ENCODE results near the gene QRSL1. TPM values are rescaled to one million over a fixed set of nuclear protein-coding genes. Genes with fewer than 3 reads are reported as not detected.
"Not testable (repeated sequence)": the region's sequence is repeated elsewhere in the genome, so short reads cannot be mapped to it uniquely, and the experiment has no call there.

The QRSL1 gene
- total RNA-seq, 1 donor from 2014 or later: 23.1 TPM

DNA sequence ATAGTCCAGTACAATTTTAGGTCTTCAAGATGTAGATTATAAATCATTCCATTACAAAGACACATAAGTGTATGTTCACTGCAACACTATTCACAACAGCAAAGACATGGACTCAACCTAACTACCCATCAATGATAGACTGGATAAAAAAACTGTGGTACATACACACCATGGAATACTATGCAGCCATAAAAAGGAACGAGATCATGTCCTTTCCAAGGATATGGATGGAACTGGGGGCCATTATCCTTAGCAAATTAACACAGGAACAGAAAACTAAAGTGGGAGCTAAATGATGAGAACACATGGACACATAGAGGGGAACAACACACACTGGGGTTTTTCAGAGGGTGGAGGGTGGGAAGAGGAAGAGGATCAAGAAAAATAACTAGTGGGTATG lies 6.3 kb upstream of the QRSL1 start:
- no peak overlapping the region for H3K4me3 ChIP-seq
- TF ChIP-seq CTCF (IDR thresholded peaks at IDR 0.05; ENCODE audit: borderline replicate concordance): no peak
- DNase-seq: no peak
- H3K27me3 ChIP-seq (ENCODE audit: low read depth): no peaks in the 10 kb centered on the region
- H3K36me3 ChIP-seq: peaks cover 9% of the 10 kb centered on the region
- H3K4me1 ChIP-seq: peaks cover 2% of the 10 kb centered on the region
- H3K9me3 ChIP-seq (replicated peaks): no peaks in the 10 kb centered on the region
- H3K27ac ChIP-seq (replicated peaks): no peak overlapping the region
- intact Hi-C loops (cut with micrococcal nuclease): no loop called here

- TF ChIP-seq CTCF (IDR thresholded peaks at IDR 0.05; ENCODE audit: borderline replicate concordance): no peak
- H3K27ac ChIP-seq (replicated peaks): no peak overlapping the region
- intact Hi-C loops (cut with micrococcal nuclease): no loop called here
- H3K9me3 ChIP-seq (replicated peaks): no peaks in the 10 kb centered on the region
- no peak for DNase-seq
- no peaks in the 10 kb centered on the region for H3K36me3 ChIP-seq
- no peak overlapping the region for H3K4me3 ChIP-seq
- peaks cover 29% of the 10 kb centered on the region for H3K4me1 ChIP-seq
- H3K27me3 ChIP-seq (ENCODE audit: low read depth): no peaks in the 10 kb centered on the region
Measured at GRCh38 chr6:106626485-106626884, 2.9 kb upstream of the QRSL1 start.

DNA sequence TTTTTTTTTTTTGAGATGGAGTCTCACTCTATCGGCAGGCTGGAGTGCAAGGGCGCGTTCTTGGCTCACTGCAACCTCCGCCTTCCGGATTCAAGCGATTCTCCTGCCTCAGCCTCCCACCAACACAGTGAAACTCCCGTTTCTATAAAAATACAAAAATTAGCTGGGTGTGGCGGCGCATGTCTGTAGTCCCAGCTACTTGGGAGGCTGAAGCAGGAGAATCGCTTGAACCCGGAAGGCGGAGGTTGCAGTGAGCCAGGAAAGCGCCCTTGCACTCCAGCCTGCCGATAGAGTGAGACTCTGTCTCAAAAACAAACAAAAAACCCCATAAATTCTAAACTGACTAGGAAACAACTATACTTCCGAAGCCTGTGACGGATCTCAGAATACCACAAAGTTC lies 1.6 kb upstream of the QRSL1 start:
- DNase-seq; H3K36me3 ChIP-seq; H3K4me3 ChIP-seq; H3K9me3 ChIP-seq (replicated peaks); H3K27me3 ChIP-seq (ENCODE audit: low read depth); H3K27ac ChIP-seq (replicated peaks); intact Hi-C loops (cut with micrococcal nuclease): not testable (repeated sequence)
- peaks cover 29% of the 10 kb centered on the region for H3K4me1 ChIP-seq

GRCh38 chr6:106628658-106629102 lies 698 bp upstream of the QRSL1 start:
- peak overlapping the region; percentile 78 for H3K4me3 ChIP-seq
- no peak for DNase-seq
- H3K27ac ChIP-seq (replicated peaks): peak overlapping the region; percentile 84
- H3K4me1 ChIP-seq: peaks cover 29% of the 10 kb centered on the region
- no peaks in the 10 kb centered on the region for H3K27me3 ChIP-seq (ENCODE audit: low read depth)
- intact Hi-C loops (cut with micrococcal nuclease): no loop called here
- no peaks in the 10 kb centered on the region for H3K9me3 ChIP-seq (replicated peaks)
- no peak for TF ChIP-seq CTCF (IDR thresholded peaks at IDR 0.05; ENCODE audit: borderline replicate concordance)
- no peaks in the 10 kb centered on the region for H3K36me3 ChIP-seq

DNA sequence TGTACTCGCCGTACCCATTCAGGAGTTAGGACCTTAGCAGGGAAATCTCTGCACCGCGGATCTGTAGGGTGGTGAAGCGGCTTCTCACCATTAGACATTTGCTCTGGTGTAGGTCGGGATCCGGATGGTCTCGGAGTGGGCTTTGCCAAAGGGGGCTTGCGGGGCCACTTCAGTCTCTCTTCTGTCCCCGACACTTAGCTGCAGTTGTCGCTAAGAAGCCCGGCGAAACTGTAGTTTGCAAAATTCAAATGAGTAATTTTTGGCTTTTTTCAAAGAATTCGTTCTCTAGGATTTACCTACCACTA lies 433 bp downstream of the QRSL1 start:
- Histone ChIP-seq H3K4me3 (peak overlapping the region; percentile 78), H3K4me1 (peaks cover 29% of the 10 kb centered on the region), H3K27ac (replicated peaks) (peak overlapping the region; percentile 84), H3K9me3 (replicated peaks) (no peaks in the 10 kb centered on the region), H3K36me3 (no peaks in the 10 kb centered on the region), H3K27me3 (ENCODE audit: low read depth) (no peaks in the 10 kb centered on the region)
- no peak for DNase-seq
- intact Hi-C loops (cut with micrococcal nuclease): no loop called here
- no peak for TF ChIP-seq CTCF (IDR thresholded peaks at IDR 0.05; ENCODE audit: borderline replicate concordance)

DNA sequence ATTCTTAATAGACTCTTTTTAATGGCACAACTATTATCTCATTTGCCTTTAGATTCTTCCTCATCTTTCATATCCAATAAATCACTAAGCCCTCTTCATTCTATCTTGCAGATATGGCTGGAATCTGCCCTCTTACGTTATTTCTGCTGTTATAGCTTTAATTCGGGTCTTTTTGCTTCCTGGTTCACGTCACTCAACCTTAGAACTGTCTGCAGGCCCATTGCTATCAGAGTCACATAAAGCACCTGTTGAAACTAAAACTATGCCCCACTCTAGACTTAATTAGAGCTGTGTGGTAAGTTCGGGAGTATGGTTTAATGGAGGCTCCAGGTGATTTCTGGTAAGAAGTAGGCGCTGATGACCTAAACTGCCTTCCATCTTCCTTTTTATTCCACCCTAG lies 988 bp downstream of the QRSL1 start:
- no peaks in the 10 kb centered on the region for H3K9me3 ChIP-seq (replicated peaks)
- TF ChIP-seq CTCF (IDR thresholded peaks at IDR 0.05; ENCODE audit: borderline replicate concordance): no peak
- DNase-seq: no peak
- peaks cover 29% of the 10 kb centered on the region for H3K4me1 ChIP-seq
- peak overlapping the region; percentile 78 for H3K4me3 ChIP-seq
- H3K27me3 ChIP-seq (ENCODE audit: low read depth): no peaks in the 10 kb centered on the region
- intact Hi-C loops (cut with micrococcal nuclease): no loop called here
- H3K27ac ChIP-seq (replicated peaks): peak overlapping the region; percentile 84
- no peaks in the 10 kb centered on the region for H3K36me3 ChIP-seq

Measured in left ventricle myocardium inferior (tissue), 1 donor.